SH-SY5Y (cell line): ENCODE data around the gene RIOX2.

Source experiments
- GATA2 ChIP-seq: IDR thresholded peaks from 2 replicates; pipeline ENCODE4 v1.6.1; 2011; ENCODE audit warnings: mild to moderate bottlenecking, low read depth, low read length
- GATA3 ChIP-seq: IDR thresholded peaks from 2 replicates; pipeline ENCODE4 v1.6.1; 2011; ENCODE audit warnings: low read depth, mild to moderate bottlenecking, low read length, moderate library complexity

- no peak for TF ChIP-seq GATA2
- TF ChIP-seq GATA3: no peak
Measured at GRCh38 chr3:97958796-97959195, 13.4 kb downstream of the RIOX2 start.
